ENCODE data around the gene ANXA4. TPM values are rescaled to one million over a fixed set of nuclear protein-coding genes. Genes with fewer than 3 reads are reported as not detected.

ANXA4 gene
- total RNA-seq, 4 donors from 2014 or later = 72.0 to 101 (median 82.5) TPM

DNA sequence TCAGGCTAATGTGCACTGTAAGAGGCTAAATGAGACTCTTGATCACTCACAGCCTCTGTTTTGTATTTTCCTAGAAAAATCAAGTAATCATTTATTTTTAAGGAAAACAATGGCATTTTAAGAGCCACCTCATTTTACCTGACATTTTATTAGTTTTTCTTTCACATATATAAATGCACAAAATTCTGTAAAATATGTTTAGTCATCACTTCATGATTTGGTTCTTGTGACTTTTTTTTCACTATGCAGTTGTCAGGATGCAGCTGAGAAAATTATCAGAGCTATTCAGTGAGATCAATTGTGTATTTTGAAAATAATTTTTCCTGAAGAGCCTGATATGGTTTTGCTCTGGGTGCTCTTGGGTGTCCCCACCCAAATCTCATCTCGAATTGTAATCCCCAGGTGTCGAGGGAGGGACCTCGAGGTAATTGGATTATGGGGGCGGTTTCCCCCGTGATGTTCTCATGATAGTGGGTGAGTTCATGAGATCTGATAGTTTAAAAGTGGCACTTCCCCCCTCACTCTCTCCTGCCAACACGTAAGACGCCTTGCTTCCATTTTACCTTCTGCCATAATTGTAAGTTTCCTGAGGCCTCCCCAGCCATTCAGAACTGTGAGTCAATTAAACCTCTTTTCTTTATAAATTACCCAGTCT, 16.1 kb upstream of the ANXA4 start:
- peaks cover 0 to 3% of the 10 kb centered on the region in 2 donors for H3K4me1 ChIP-seq

GRCh38 chr2:69729266-69729665, 12.7 kb upstream of the ANXA4 start:
- no peak for DNase-seq
- no peaks in the 10 kb centered on the region for H3K27me3 ChIP-seq
- no peak for TF ChIP-seq CTCF (IDR thresholded peaks at IDR 0.05)
- no peak for TF ChIP-seq POLR2A (IDR thresholded peaks at IDR 0.05)
- intact Hi-C loops (cut with DNase I) = no loop called here
- H3K36me3 ChIP-seq = no peaks in the 10 kb centered on the region
- H3K27ac ChIP-seq = no peak overlapping the region
- H3K9me3 ChIP-seq = no peaks in the 10 kb centered on the region
- no peak overlapping the region for H3K4me3 ChIP-seq (replicated peaks in 1 of 3)
- peaks cover 0 to 3% of the 10 kb centered on the region in 2 donors for H3K4me1 ChIP-seq
- 83 to 94% methylated on average over 5 of the region's 5 CpGs for WGBS, 2 donors

More for the DNA sequence above, 16.1 kb upstream of the ANXA4 start:
- no peak overlapping the region for H3K4me3 ChIP-seq (replicated peaks in 1 of 3)
- TF ChIP-seq POLR2A (IDR thresholded peaks at IDR 0.05) (no peak), CTCF (IDR thresholded peaks at IDR 0.05) (no peak)
- H3K36me3 ChIP-seq = no peaks in the 10 kb centered on the region
- no peaks in the 10 kb centered on the region for H3K9me3 ChIP-seq
- intact Hi-C loops (cut with DNase I) = loop anchor here (2.0 kb wide), 1 partner anchor 91 kb away; no protein-coding TSS in a partner anchor
- no peaks in the 10 kb centered on the region for H3K27me3 ChIP-seq
- no peak for DNase-seq
- no peak overlapping the region for H3K27ac ChIP-seq
- 88 to 92% methylated on average over 7 of the region's 7 CpGs for WGBS, 2 donors

- Histone ChIP-seq H3K4me1 (peaks cover 0 to 2% of the 10 kb centered on the region in 2 donors), H3K9me3 (no peaks in the 10 kb centered on the region), H3K27me3 (no peaks in the 10 kb centered on the region), H3K27ac (no peak overlapping the region), H3K36me3 (no peaks in the 10 kb centered on the region), H3K4me3 (replicated peaks in 1 of 3) (no peak overlapping the region)
- 86 to 88% methylated on average over 5 of the region's 5 CpGs for WGBS, 2 donors
- DNase-seq = no peak
- intact Hi-C loops (cut with DNase I) = no loop called here
- TF ChIP-seq POLR2A (IDR thresholded peaks at IDR 0.05) (no peak), CTCF (IDR thresholded peaks at IDR 0.05) (no peak)
These were observed 12.2 kb upstream of the ANXA4 start for GRCh38 chr2:69729781-69730180.

DNA sequence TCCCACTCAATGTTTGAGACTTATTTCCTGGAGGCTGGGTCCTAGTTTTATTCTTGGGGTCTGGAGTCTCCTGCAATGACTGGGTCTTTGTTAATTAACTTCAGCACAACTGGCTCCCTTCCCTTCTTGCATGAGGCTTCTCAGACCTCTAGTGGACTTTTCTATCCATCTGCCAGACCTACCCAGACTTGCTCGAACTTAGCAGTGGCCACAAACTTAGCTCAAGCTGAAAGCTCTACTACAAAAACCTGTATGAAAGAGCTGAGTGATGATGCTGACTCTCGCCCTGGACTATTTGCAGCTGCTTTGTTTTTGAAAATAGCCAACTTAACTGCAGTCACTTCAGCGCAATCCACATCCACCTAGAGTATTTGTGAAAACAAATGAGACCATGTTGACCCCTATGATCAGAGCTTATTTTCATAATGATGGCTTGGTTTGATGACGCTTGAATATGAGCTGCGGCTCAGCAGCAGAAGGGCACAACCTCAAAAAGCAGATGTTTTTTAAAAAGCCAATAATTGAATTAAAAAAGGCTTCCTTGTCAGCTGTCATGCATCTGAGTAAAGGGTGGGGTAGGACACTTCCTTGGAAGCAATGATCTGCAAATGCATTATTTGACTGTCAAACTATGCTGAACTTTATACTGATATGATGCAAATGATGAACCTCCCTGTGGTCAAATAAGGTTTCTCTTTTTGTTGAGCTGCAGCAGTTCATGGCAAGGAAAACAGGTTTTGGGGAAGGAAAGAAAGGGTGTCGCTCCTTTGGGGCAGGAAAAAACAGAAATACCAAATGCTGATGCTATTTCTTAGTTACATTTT, 10.6 kb upstream of the ANXA4 start:
- Histone ChIP-seq H3K9me3 (no peaks in the 10 kb centered on the region), H3K27me3 (no peaks in the 10 kb centered on the region), H3K27ac (no peak overlapping the region), H3K4me1 (peaks cover 0 to 9% of the 10 kb centered on the region in 2 donors), H3K36me3 (no peaks in the 10 kb centered on the region), H3K4me3 (replicated peaks in 1 of 3) (no peak overlapping the region)
- 87 to 94% methylated on average over 6 of the region's 6 CpGs for WGBS, 2 donors
- intact Hi-C loops (cut with DNase I) = no loop called here
- DNase-seq = no peak
- no peak for TF ChIP-seq POLR2A (IDR thresholded peaks at IDR 0.05)
- no peak for TF ChIP-seq CTCF (IDR thresholded peaks at IDR 0.05)

Measured in thyroid gland (tissue), 4 donors.